Endothelial cell of umbilical vein (primary cell): ENCODE results near the gene KIF6. TPM values are rescaled to one million over a fixed set of nuclear protein-coding genes. Genes with fewer than 3 reads are reported as not detected.

Source experiments
- BruUV-seq: library from RNA; stranded (reverse); fragments of 400-500 nt; replicated peaks from 2 replicates; lab custom pipeline; 2021; lab: Mats Ljungman, UMichigan
- CTCF ChIA-PET: fragments of 300-600, 350-600 bp; sonication (Branson Sonifier 250); formaldehyde crosslinking; loops from one replicate; lab custom pipeline; 2021; ENCODE audit warnings: antibody characterized with exemption, inconsistent platforms; lab: Charles Lee
- POLR2A ChIA-PET: fragments of 300-600, 350-600 bp; sonication (Branson Sonifier 250); formaldehyde crosslinking; loops from one replicate; lab custom pipeline; 2021; ENCODE audit warnings: antibody characterized with exemption, inconsistent platforms; lab: Charles Lee
- DNase-seq: peaks from one replicate; pipeline ENCODE4 v3.0.0-alpha.2; 2011; ENCODE audit warnings: low read depth, low spot score
- FAIRE-seq: peaks from 2 replicates; lab custom pipeline; 2011; peaks lifted over from hg19 to GRCh38; lab: Jason Lieb, UNC
- H2AFZ ChIP-seq: 2 replicates; pipeline ENCODE4 v1.6.0; 2012; ENCODE audit warnings: low read depth, low read length, control low read depth, inconsistent platforms
- H3K27ac ChIP-seq: 2 replicates; pipeline ENCODE4 v1.5.1; 2011; ENCODE audit warnings: low read depth, mild to moderate bottlenecking, control low read depth, low read length, moderate library complexity; ENCODE audit not compliant: insufficient read depth
- H3K27me3 ChIP-seq, 2 experiments: 2 replicates each; pipeline versions ENCODE4 v1.6.0 to v1.6.1; 2011; ENCODE audit warnings: low read length in 2 of 2, mixed read lengths in 1 of 2; ENCODE audit not compliant: control insufficient read depth in 2 of 2, insufficient read depth in 2 of 2
- H3K36me3 ChIP-seq, 2 experiments: 2 replicates in 1 of 2; 3 replicates in 1 of 2; pipeline ENCODE4 v1.5.1; 2011; ENCODE audit warnings: low read length in 2 of 2, mild to moderate bottlenecking in 1 of 2, moderate library complexity in 1 of 2; ENCODE audit not compliant: control insufficient read depth in 2 of 2, insufficient read depth in 2 of 2; ENCODE audit errors: extremely low read depth in 1 of 2
- H3K4me1 ChIP-seq: 3 replicates; pipeline ENCODE4 v1.5.1; 2011; ENCODE audit warnings: mild to moderate bottlenecking, low read length; ENCODE audit not compliant: control insufficient read depth, insufficient read depth; ENCODE audit errors: extremely low read depth
- H3K4me2 ChIP-seq: 2 replicates; pipeline ENCODE4 v1.6.1; 2011; ENCODE audit warnings: low read length, control low read depth, mixed read lengths; ENCODE audit not compliant: insufficient read depth
- H3K4me3 ChIP-seq, 3 experiments: fragments of 200-600 bp in 1 of 3; sonication (generic), shearing (Covaris generic) in 1 of 3; replicated peaks in 1 of 3; 2 replicates each; pipeline ENCODE4 v1.5.1; 2011 to 2016; ENCODE audit warnings: control low read depth in 3 of 3, low read length in 3 of 3, mild to moderate bottlenecking in 2 of 3, inconsistent platforms in 1 of 3, low read depth in 1 of 3, moderate library complexity in 1 of 3; ENCODE audit not compliant: insufficient read depth in 1 of 3
- H3K79me2 ChIP-seq: 2 replicates; pipeline ENCODE4 v1.6.0; 2012; ENCODE audit warnings: low read length, inconsistent platforms; ENCODE audit not compliant: control insufficient read depth, insufficient read depth
- H3K9ac ChIP-seq: replicated peaks from 2 replicates; pipeline ENCODE3; 2011; ENCODE audit warnings: low read length, control low read depth; ENCODE audit not compliant: insufficient read depth; ENCODE audit errors: extremely low read depth
- H3K9me1 ChIP-seq: replicated peaks from 3 replicates; pipeline ENCODE4 v1.6.0; 2011; ENCODE audit warnings: mild to moderate bottlenecking, low read length; ENCODE audit not compliant: control insufficient read depth, insufficient read depth; ENCODE audit errors: extremely low read depth
- H3K9me3 ChIP-seq: replicated peaks from 2 replicates; pipeline ENCODE4 v1.5.1; 2012; ENCODE audit warnings: low read length, inconsistent platforms; ENCODE audit not compliant: control insufficient read depth, insufficient read depth
- H4K20me1 ChIP-seq: replicated peaks from 2 replicates; pipeline ENCODE3; 2011; ENCODE audit warnings: mild to moderate bottlenecking, low read length; ENCODE audit not compliant: control insufficient read depth, insufficient read depth; ENCODE audit errors: extremely low read depth
- CTCF ChIP-seq, 2 donors: IDR thresholded peaks; 1 replicate in 1 of 2; 2 replicates in 1 of 2; pipeline ENCODE4 v1.5.1; 2011; ENCODE audit warnings: low read length in 2 of 2, mild to moderate bottlenecking in 2 of 2, moderate library complexity in 2 of 2, control low read depth in 1 of 2, inconsistent platforms in 1 of 2, low read depth in 1 of 2; ENCODE audit not compliant: insufficient read depth in 1 of 2; ENCODE audit errors: extremely low read depth in 1 of 2
- EZH2 ChIP-seq: IDR thresholded peaks from 2 replicates; pipeline ENCODE4 v1.6.1; 2012; ENCODE audit warnings: borderline replicate concordance, low read depth, mild to moderate bottlenecking, moderate library complexity, low read length, inconsistent platforms; ENCODE audit not compliant: severe bottlenecking
- FOS ChIP-seq: IDR thresholded peaks from 2 replicates; pipeline ENCODE4 v1.6.1; 2011; ENCODE audit warnings: mild to moderate bottlenecking, low read length, moderate library complexity, borderline replicate concordance; ENCODE audit not compliant: insufficient read depth
- GATA2 ChIP-seq: IDR thresholded peaks from 2 replicates; pipeline ENCODE4 v1.7.0; 2011; ENCODE audit warnings: low read depth, mild to moderate bottlenecking, moderate library complexity, mixed read lengths, low read length; ENCODE audit not compliant: insufficient read length, insufficient read depth
- JUN ChIP-seq: IDR thresholded peaks from 2 replicates; pipeline ENCODE4 v1.6.1; 2011; ENCODE audit warnings: borderline replicate concordance, low read depth; ENCODE audit not compliant: insufficient read length, insufficient read depth
- MAX ChIP-seq: IDR thresholded peaks from 2 replicates; pipeline ENCODE4 v1.6.1; 2011; ENCODE audit not compliant: insufficient read depth, insufficient read length
- MYC ChIP-seq: IDR thresholded peaks from one replicate; pipeline ENCODE4 v1.6.1; 2011; ENCODE audit warnings: mild to moderate bottlenecking, low read depth, low read length
- POLR2A ChIP-seq: IDR thresholded peaks from 2 replicates; pipeline ENCODE4 v1.6.1; 2012; ENCODE audit warnings: low read depth, mild to moderate bottlenecking, control low read depth, low read length
- POLR2AphosphoS5 ChIP-seq: IDR thresholded peaks from 2 replicates; pipeline ENCODE4 v1.6.1; 2012; ENCODE audit warnings: low read depth, mild to moderate bottlenecking, control low read depth, low read length, moderate library complexity; ENCODE audit not compliant: insufficient read depth
- dilution Hi-C: fragments of 300-500 bp; cut with MboI; formaldehyde crosslinking; loops from one replicate; pipeline ENCODE4 v1.15.0; 2019; ENCODE audit warnings: low sequenced_read_pairs; ENCODE audit not compliant: extremely low pct_ligation_motif_present
- intact Hi-C: fragments of 100-400 bp; cut with micrococcal nuclease; formaldehyde crosslinking; loops from one replicate; pipeline ENCODE4 v1.10.0; 2022
- polyA plus RNA-seq, 4 experiments: library from polyadenylated mRNA; depleted of rRNA in 3 of 4; stranded (reverse) in 3 of 4; unstranded in 1 of 4; fragments of >200 nt; gene quantifications; 2 replicates each; pipeline versions ENCODE4 v1.2.1 to v1.2.3, GENCODE V29; 2011 to 2012; ENCODE audit warnings: missing spikeins in 1 of 4
- total RNA-seq: library from RNA; stranded (reverse); gene quantifications from 2 replicates; pipeline ENCODE4 v1.2.3, GENCODE V29; 2021

The KIF6 gene
- total and polyA plus RNA-seq, 2 donors (not counting 3 experiments of a cell fraction or from before 2014, with no cell fraction given): not detected

GRCh38 chr6:39470506-39470905, 254.7 kb downstream of the KIF6 start:
- CTCF ChIA-PET: no interaction called here
- H3K9me3 ChIP-seq: no peaks in the 10 kb centered on the region
- no TSS peak for BruUV-seq

More at GRCh38 chr6:39470506-39470905, 254.7 kb downstream of the KIF6 start:
- Histone ChIP-seq H3K4me1 (no peaks in the 10 kb centered on the region), H3K27me3 (no peaks in the 10 kb centered on the region), H3K9ac (no peak overlapping the region), H3K9me1 (no peaks in the 10 kb centered on the region), H3K36me3 (no peaks in the 10 kb centered on the region), H4K20me1 (no peaks in the 10 kb centered on the region), H3K4me3 (no peak overlapping the region), H3K79me2 (no peaks in the 10 kb centered on the region), H3K4me2 (no peak overlapping the region), H2AFZ (no peak overlapping the region), H3K27ac (no peak overlapping the region)
- dilution Hi-C loops (no loop called here), intact Hi-C loops (no loop called here)
- DNase-seq (no peak), FAIRE-seq (no peak)
- POLR2A ChIA-PET: no interaction called here
- TF ChIP-seq CTCF (IDR thresholded peaks at IDR 0.05; ENCODE audit: extremely low read depth in 1 of 2, insufficient read depth in 1 of 2, low read depth in 1 of 2, low read length in 2 of 2) (no peak), EZH2 (no peak), POLR2A (no peak), JUN (no peak), GATA2 (no peak), POLR2AphosphoS5 (no peak), MYC (no peak), FOS (no peak), MAX (no peak)
